OCI-LY7 (cell line): ENCODE results near the gene ANGPTL4.

Experiments
- CTCF ChIP-seq: fragments of 200-600 bp; sonication (generic); conservative IDR thresholded peaks from 2 replicates; pipeline ENCODE4 v1.5.1; 2014; ENCODE audit warnings: mild to moderate bottlenecking, antibody characterized with exemption, low read length, moderate library complexity, mixed read lengths
- EZH2phosphoT487 ChIP-seq: fragments of 200-600 bp; sonication (generic); IDR thresholded peaks from 2 replicates; pipeline ENCODE4 v1.6.1; 2018; ENCODE audit warnings: low read depth, borderline replicate concordance, mild to moderate bottlenecking, mixed run types, antibody characterized with exemption, low read length, moderate library complexity, mixed read lengths

GRCh38 chr19:8340341-8341096 is 23.4 kb upstream of the ANGPTL4 start:
- TF ChIP-seq CTCF (no peak), EZH2phosphoT487 (no peak)
